Right atrium auricular region (tissue), 2 donors: ENCODE results near the gene ADGRA1. TPM values are rescaled to one million over a fixed set of nuclear protein-coding genes. Genes with fewer than 3 reads are reported as not detected.
"Not testable (repeated sequence)": the region's sequence is repeated elsewhere in the genome, so short reads cannot be mapped to it uniquely, and the experiment has no call there.

ENCODE experiments used
- DNase-seq: peaks from one replicate; pipeline ENCODE4 v3.0.0-alpha.2; 2019; ENCODE audit warnings: low spot score
- H3K27ac ChIP-seq, 2 donors: fragments of 200-600 bp; sonication (generic); 1 replicate in 1 of 2; 2 replicates in 1 of 2; pipeline ENCODE4 v1.5.1; 2016 to 2019
- H3K27me3 ChIP-seq, 2 donors: fragments of 200-600 bp; sonication (generic); one replicate each; pipeline versions ENCODE4 v1.5.1 to v1.6.0; 2017 to 2019
- H3K36me3 ChIP-seq: fragments of 200-600 bp; sonication (generic); one replicate; pipeline ENCODE4 v1.5.1; 2016
- H3K4me1 ChIP-seq, 2 donors: fragments of 200-600 bp; sonication (generic); one replicate each; pipeline versions ENCODE4 v1.5.1 to v1.6.0; 2017 to 2019
- H3K4me3 ChIP-seq, 2 donors: fragments of 200-600 bp; sonication (generic); 1 replicate in 1 of 2; 2 replicates in 1 of 2; pipeline ENCODE4 v1.5.1; 2017 to 2019; ENCODE audit warnings: mild to moderate bottlenecking in 1 of 2, moderate library complexity in 1 of 2
- H3K9me3 ChIP-seq, 2 donors: fragments of 200-600 bp; sonication (generic); one replicate each; pipeline ENCODE4 v1.5.1; 2019
- CTCF ChIP-seq, 2 donors: fragments of 200-600 bp; sonication (generic); IDR thresholded peaks; one replicate each; pipeline ENCODE4 v1.5.1; 2019; ENCODE audit warnings: antibody characterized with exemption in 2 of 2
- total RNA-seq, 2 donors: library from RNA; depleted of rRNA; stranded (reverse); fragments of >200 nt; gene quantifications; one replicate each; pipeline ENCODE4 v1.1.0, GENCODE V29; 2016

Gene ADGRA1
- total RNA-seq, 2 donors from 2014 or later: 0.11 to 0.51 TPM

GRCh38 chr10:133049639-133050038 lies 38.1 kb upstream of the ADGRA1 start:
- H3K36me3 ChIP-seq: no peaks in the 10 kb centered on the region
- no peak for DNase-seq
- no peak overlapping the region for H3K27ac ChIP-seq
- H3K27me3 ChIP-seq: no peaks in the 10 kb centered on the region
- no peak overlapping the region for H3K4me3 ChIP-seq
- H3K9me3 ChIP-seq: no peaks in the 10 kb centered on the region
- no peaks in the 10 kb centered on the region for H3K4me1 ChIP-seq
- TF ChIP-seq CTCF (IDR thresholded peaks at IDR 0.05): no peak

- no peak for TF ChIP-seq CTCF (IDR thresholded peaks at IDR 0.05)
Observed at GRCh38 chr10:133050371-133050770, 37.4 kb upstream of the ADGRA1 start.

GRCh38 chr10:133052076-133052475 lies 35.6 kb upstream of the ADGRA1 start:
- no peak for TF ChIP-seq CTCF (IDR thresholded peaks at IDR 0.05)
- no peak overlapping the region for H3K4me3 ChIP-seq
- no peaks in the 10 kb centered on the region for H3K9me3 ChIP-seq
- H3K4me1 ChIP-seq: no peaks in the 10 kb centered on the region
- H3K36me3 ChIP-seq: no peaks in the 10 kb centered on the region
- no peak for DNase-seq
- no peaks in the 10 kb centered on the region for H3K27me3 ChIP-seq
- no peak overlapping the region for H3K27ac ChIP-seq

More at GRCh38 chr10:133050371-133050770, 37.4 kb upstream of the ADGRA1 start:
- H3K36me3 ChIP-seq: no peaks in the 10 kb centered on the region
- no peaks in the 10 kb centered on the region for H3K27me3 ChIP-seq
- H3K9me3 ChIP-seq: no peaks in the 10 kb centered on the region
- no peak overlapping the region for H3K27ac ChIP-seq
- no peak for DNase-seq
- no peaks in the 10 kb centered on the region for H3K4me1 ChIP-seq
- no peak overlapping the region for H3K4me3 ChIP-seq

GRCh38 chr10:133053527-133054133 lies 34.1 kb upstream of the ADGRA1 start:
- H3K9me3 ChIP-seq, H3K27ac ChIP-seq, H3K36me3 ChIP-seq, H3K4me1 ChIP-seq, H3K4me3 ChIP-seq, H3K27me3 ChIP-seq, DNase-seq: not testable (repeated sequence)

- Histone ChIP-seq H3K27ac (no peak overlapping the region), H3K9me3 (no peaks in the 10 kb centered on the region), H3K27me3 (no peaks in the 10 kb centered on the region), H3K4me3 (no peak overlapping the region), H3K36me3 (no peaks in the 10 kb centered on the region), H3K4me1 (no peaks in the 10 kb centered on the region)
- no peak for DNase-seq
- no peak for TF ChIP-seq CTCF (IDR thresholded peaks at IDR 0.05)
Observed at GRCh38 chr10:133055470-133055869, 32.3 kb upstream of the ADGRA1 start.

- Histone ChIP-seq H3K9me3 (no peaks in the 10 kb centered on the region), H3K4me3 (no peak overlapping the region), H3K27me3 (no peaks in the 10 kb centered on the region), H3K27ac (no peak overlapping the region), H3K36me3 (no peaks in the 10 kb centered on the region), H3K4me1 (no peaks in the 10 kb centered on the region)
- no peak for TF ChIP-seq CTCF (IDR thresholded peaks at IDR 0.05)
- no peak for DNase-seq
Observed at GRCh38 chr10:133056001-133056400, 31.7 kb upstream of the ADGRA1 start.
